H1 (cell line): Measurements from ENCODE around the gene CD164. TPM values are rescaled to one million over a fixed set of nuclear protein-coding genes. Genes with fewer than 3 reads are reported as not detected.

Experiments used
- CTCF ChIA-PET: fragments of 300-600 bp; sonication (Branson Sonifier 250); formaldehyde crosslinking; loops from one replicate; lab custom pipeline; 2021; ENCODE audit not compliant: partially characterized antibody; lab: Charles Lee
- POLR2A ChIA-PET: fragments of 300-600 bp; sonication (Branson Sonifier 250); formaldehyde crosslinking; loops from one replicate; lab custom pipeline; 2021; ENCODE audit warnings: inconsistent platforms; ENCODE audit not compliant: partially characterized antibody; lab: Charles Lee
- DNase-seq, 2 experiments: peaks; one replicate each; pipeline versions ENCODE4 v3.0.0 to v3.0.0-alpha.2; 2010 to 2022; ENCODE audit warnings: low spot score in 2 of 2, low read depth in 1 of 2, mixed read lengths in 1 of 2
- FAIRE-seq: peaks from 2 replicates; lab custom pipeline; 2011; peaks lifted over from hg19 to GRCh38; lab: Jason Lieb, UNC
- H2AFZ ChIP-seq: 2 replicates; pipeline ENCODE4 v1.8.1; 2012; ENCODE audit warnings: low read length, inconsistent platforms
- H2AK5ac ChIP-seq: 2 replicates; pipeline ENCODE4 v1.6.1; 2013; ENCODE audit warnings: low read depth, low read length
- H2BK120ac ChIP-seq: replicated peaks from 2 replicates; pipeline ENCODE3; 2013; ENCODE audit warnings: low read depth, low read length, inconsistent platforms
- H2BK12ac ChIP-seq: 2 replicates; pipeline ENCODE4 v1.6.1; 2013; ENCODE audit warnings: low read depth, low read length
- H2BK15ac ChIP-seq: 2 replicates; pipeline ENCODE4 v1.6.1; 2013; ENCODE audit warnings: low read length
- H2BK20ac ChIP-seq: 2 replicates; pipeline ENCODE4 v1.6.1; 2013; ENCODE audit warnings: low read length
- H2BK5ac ChIP-seq: 2 replicates; pipeline ENCODE4 v1.6.1; 2013; ENCODE audit warnings: low read depth, low read length
- H3K14ac ChIP-seq: 2 replicates; pipeline ENCODE4 v1.6.1; 2013; ENCODE audit warnings: inconsistent platforms; ENCODE audit not compliant: insufficient read length
- H3K18ac ChIP-seq: 2 replicates; pipeline ENCODE4 v1.6.1; 2013; ENCODE audit warnings: low read length; ENCODE audit errors: extremely low read depth
- H3K23ac ChIP-seq: 2 replicates; pipeline ENCODE4 v1.6.1; 2013; ENCODE audit warnings: inconsistent platforms; ENCODE audit not compliant: insufficient read length
- H3K23me2 ChIP-seq: 2 replicates; pipeline ENCODE4 v1.6.1; 2013; ENCODE audit warnings: low read depth, low read length
- H3K27ac ChIP-seq: 2 replicates; pipeline ENCODE4 v1.6.1; 2011; ENCODE audit warnings: low read depth, low read length, inconsistent platforms
- H3K27me3 ChIP-seq, 4 experiments: replicated peaks in 1 of 4; 1 replicate in 1 of 4; 2 replicates in 3 of 4; pipeline versions ENCODE4 v1.6.1 to v1.8.1; 2011 to 2013; ENCODE audit warnings: low read length in 3 of 4, mild to moderate bottlenecking in 3 of 4, inconsistent platforms in 2 of 4, mixed read lengths in 2 of 4, moderate library complexity in 1 of 4; ENCODE audit not compliant: control insufficient read depth in 3 of 4, insufficient read depth in 3 of 4; ENCODE audit errors: extremely low read depth in 1 of 4
- H3K36me3 ChIP-seq, 4 experiments: 2 replicates each; pipeline versions ENCODE4 v1.6.1 to v1.8.1; 2011 to 2013; ENCODE audit warnings: mild to moderate bottlenecking in 4 of 4, low read length in 3 of 4, moderate library complexity in 2 of 4, control low read depth in 1 of 4, inconsistent platforms in 1 of 4; ENCODE audit not compliant: insufficient read depth in 4 of 4, control insufficient read depth in 2 of 4
- H3K4ac ChIP-seq: replicated peaks from 2 replicates; pipeline ENCODE3; 2013; ENCODE audit warnings: low read length, low read depth, mixed read lengths, inconsistent platforms; ENCODE audit not compliant: insufficient read length
- H3K4me1 ChIP-seq, 4 experiments: replicated peaks in 1 of 4; 1 replicate in 1 of 4; 2 replicates in 3 of 4; pipeline versions ENCODE4 v1.6.1 to v1.8.1; 2011 to 2013; ENCODE audit warnings: low read length in 3 of 4, inconsistent platforms in 2 of 4, mixed read lengths in 1 of 4; ENCODE audit not compliant: insufficient read depth in 4 of 4, control insufficient read depth in 3 of 4
- H3K4me2 ChIP-seq, 2 experiments: 2 replicates each; pipeline versions ENCODE4 v1.6.1 to v1.8.1; 2011 to 2013; ENCODE audit warnings: low read depth in 2 of 2, low read length in 2 of 2, control low read depth in 1 of 2, inconsistent platforms in 1 of 2, mild to moderate bottlenecking in 1 of 2; ENCODE audit not compliant: insufficient read depth in 1 of 2
- H3K4me3 ChIP-seq, 4 experiments: fragments of 200-600, 300-600 bp in 1 of 4; sonication (generic), shearing (Covaris generic), sonication (Bioruptor Twin) in 1 of 4; 2 replicates each; pipeline versions ENCODE4 v1.5.1 to v1.8.1; 2011 to 2016; ENCODE audit warnings: low read length in 4 of 4, low read depth in 3 of 4, control low read depth in 2 of 4, inconsistent platforms in 2 of 4, mild to moderate bottlenecking in 2 of 4, mixed read lengths in 1 of 4, moderate library complexity in 1 of 4; ENCODE audit not compliant: insufficient read depth in 2 of 4; ENCODE audit errors: extremely low read depth in 1 of 4
- H3K56ac ChIP-seq: replicated peaks from 2 replicates; pipeline ENCODE3; 2013; ENCODE audit warnings: low read depth, mild to moderate bottlenecking, mixed read lengths, low read length, inconsistent platforms; ENCODE audit not compliant: insufficient read length
- H3K79me1 ChIP-seq: 2 replicates; pipeline ENCODE4 v1.6.1; 2013; ENCODE audit warnings: low read depth, low read length, control low read depth
- H3K79me2 ChIP-seq, 2 experiments: 2 replicates each; pipeline versions ENCODE4 v1.6.1 to v1.8.1; 2012 to 2013; ENCODE audit warnings: low read length in 2 of 2, mild to moderate bottlenecking in 2 of 2, inconsistent platforms in 1 of 2; ENCODE audit not compliant: insufficient read depth in 2 of 2, control insufficient read depth in 1 of 2
- H3K9ac ChIP-seq, 4 experiments: replicated peaks in 1 of 4; 1 replicate in 1 of 4; 2 replicates in 3 of 4; pipeline versions ENCODE4 v1.6.1 to v1.8.1; 2011 to 2013; ENCODE audit warnings: low read depth in 3 of 4, low read length in 3 of 4, control low read depth in 2 of 4, mild to moderate bottlenecking in 2 of 4, moderate library complexity in 2 of 4, inconsistent platforms in 1 of 4; ENCODE audit errors: extremely low read depth in 1 of 4
- H3K9me3 ChIP-seq, 2 experiments: 2 replicates each; pipeline versions ENCODE4 v1.6.1 to v1.8.1; 2012 to 2013; ENCODE audit warnings: mild to moderate bottlenecking in 2 of 2, moderate library complexity in 2 of 2, control low read depth in 1 of 2, inconsistent platforms in 1 of 2, low read depth in 1 of 2, low read length in 1 of 2, mixed read lengths in 1 of 2; ENCODE audit not compliant: insufficient read depth in 2 of 2
- H4K20me1 ChIP-seq, 2 experiments: replicated peaks in 1 of 2; 2 replicates each; pipeline versions ENCODE3 to v1.8.1; 2011 to 2013; ENCODE audit warnings: inconsistent platforms in 2 of 2, low read length in 2 of 2, mild to moderate bottlenecking in 1 of 2; ENCODE audit not compliant: insufficient read depth in 2 of 2, control insufficient read depth in 1 of 2
- H4K5ac ChIP-seq: 2 replicates; pipeline ENCODE4 v1.6.1; 2013; ENCODE audit warnings: low read length, low read depth, mixed read lengths, inconsistent platforms; ENCODE audit not compliant: insufficient read length
- H4K8ac ChIP-seq: 2 replicates; pipeline ENCODE4 v1.8.0; 2013; ENCODE audit warnings: mild to moderate bottlenecking, moderate library complexity, low read length, inconsistent platforms; ENCODE audit not compliant: insufficient read depth; ENCODE audit errors: extremely low read depth
- H4K91ac ChIP-seq: replicated peaks from 2 replicates; pipeline ENCODE3; 2013; ENCODE audit warnings: low read length, mixed read lengths, inconsistent platforms; ENCODE audit not compliant: insufficient read length
- CBX8 ChIP-seq: fragments of 300-800, 300-1000 bp; sonication (generic); IDR thresholded peaks from 2 replicates; pipeline ENCODE4 v1.7.1; 2016; ENCODE audit warnings: low read depth, low read length, borderline replicate concordance
- CTCF ChIP-seq, 3 experiments: IDR thresholded peaks; 1 replicate in 2 of 3; 2 replicates in 1 of 3; pipeline versions ENCODE4 v1.5.1 to v1.6.1; 2011; ENCODE audit warnings: low read length in 3 of 3, mild to moderate bottlenecking in 3 of 3, inconsistent platforms in 2 of 3, low read depth in 1 of 3, moderate library complexity in 1 of 3; ENCODE audit not compliant: insufficient read depth in 1 of 3; ENCODE audit errors: control extremely low read depth in 1 of 3
- HDAC6 ChIP-seq: IDR thresholded peaks from one replicate; pipeline ENCODE4 v1.7.1; 2012; ENCODE audit warnings: low read depth, mild to moderate bottlenecking, inconsistent platforms, low read length, moderate library complexity
- WGBS, 2 experiments: shearing (Covaris generic) in 1 of 2; methylation state at CpG; one replicate each; pipeline versions ENCODE4 v1.1.6 to v1.1.7; 2013 to 2015; ENCODE audit warnings: low lambda C conversion rate in 2 of 2, mixed read lengths in 2 of 2, inconsistent platforms in 1 of 2, low coverage in 1 of 2, missing lambda C conversion rate in 1 of 2; ENCODE audit not compliant: insufficient replicate concordance in 2 of 2, insufficient coverage in 1 of 2, insufficient read length in 1 of 2; ENCODE audit errors: extremely low coverage in 1 of 2, missing lambda C conversion rate in 1 of 2; 5-methylcytosine and 5-hydroxymethylcytosine counted together
- polyA plus RNA-seq, 7 experiments: library from polyadenylated mRNA; depleted of rRNA in 3 of 7; stranded (reverse) in 5 of 7; unstranded in 2 of 7; fragments of >200 nt in 5 of 7; fragments of 200-250 nt in 2 of 7; gene quantifications; 1 replicate in 5 of 7; 2 replicates in 1 of 7; 4 replicates in 1 of 7; pipeline versions ENCODE4 v1.2.1 to v1.2.3, GENCODE V29; 2011 to 2013; ENCODE audit warnings: missing spikeins in 2 of 7, mixed read lengths in 2 of 7
- total RNA-seq: library from RNA; stranded (reverse); fragmentation: NEBNext Ultra II Directional; extraction: Animal tissue kit (Norgen Biotek cat#: 25700); gene quantifications from 2 replicates; pipeline ENCODE4 v1.2.1, GENCODE V29; 2021

Gene CD164
- total and polyA plus RNA-seq, 2 of the 8 experiments (the other 6 are each of a cell fraction or from before 2014, with no cell fraction given) = 69.3 to 94.3 TPM

GRCh38 chr6:109369728-109370127 lies 12.5 kb downstream of the CD164 start:
- Histone ChIP-seq H4K5ac (no peak overlapping the region), H3K23me2 (peaks cover 3% of the 10 kb centered on the region; the same call in 1 of the 2 replicates), H3K36me3 (peaks cover 16 to 82% (median 38%) of the 10 kb centered on the region in 4 experiments), H3K79me1 (no peaks in the 10 kb centered on the region), H3K79me2 (no peaks in the 10 kb centered on the region), H2BK20ac (no peak overlapping the region), H4K91ac (no peak overlapping the region), H3K23ac (no peak overlapping the region), H3K14ac (no peak overlapping the region), H2AK5ac (no peak overlapping the region), H3K9me3 (no peaks in the 10 kb centered on the region), H2BK12ac (no peak overlapping the region), H2BK120ac (no peak overlapping the region), H3K27me3 (no peaks in the 10 kb centered on the region), H3K18ac (no peak overlapping the region), H4K8ac (no peak overlapping the region), H3K4me1 (no peaks in the 10 kb centered on the region), H2BK15ac (no peak overlapping the region), H3K4me2 (no peak overlapping the region), H2AFZ (no peak overlapping the region), H2BK5ac (no peak overlapping the region), H3K27ac (no peak overlapping the region), H3K4me3 (no peak overlapping the region), H3K56ac (no peak overlapping the region), H3K4ac (no peak overlapping the region), H4K20me1 (peaks cover 2 to 5% of the 10 kb centered on the region in 2 experiments), H3K9ac (no peak overlapping the region)
- FAIRE-seq = no peak
- 92% methylated on average over 4 of the region's 4 CpGs; no CpG with 5 or more reads in 1 of the 2 experiments for WGBS, 2 experiments
- no peak for DNase-seq
- TF ChIP-seq HDAC6 (no peak), CBX8 (no peak), CTCF (IDR thresholded peaks at IDR 0.05; ENCODE audit: control extremely low read depth in 1 of 3, insufficient read depth in 1 of 3, low read depth in 1 of 3, low read length in 3 of 3) (no peak)
- POLR2A ChIA-PET = interaction anchor here (3.5 kb wide), 1 partner anchor 13 kb away, joined by 20 read pairs; the partner anchor contains the start of gene CD164
- CTCF ChIA-PET = interaction anchor here (2.1 kb wide), 1 partner anchor 13 kb away, joined by 5 read pairs; no protein-coding TSS in a partner anchor
